GM18909 (cell line): ENCODE measurements around the gene NAGPA.

Source experiments
- ATAC-seq: cut with Tn5 transposase; IDR thresholded peaks from one replicate; pipeline ENCODE4 v1.9.1; 2021; ENCODE audit warnings: mild to moderate bottlenecking; ENCODE audit not compliant: unreplicated experiment, poor library complexity

The NAGPA gene

DNA sequence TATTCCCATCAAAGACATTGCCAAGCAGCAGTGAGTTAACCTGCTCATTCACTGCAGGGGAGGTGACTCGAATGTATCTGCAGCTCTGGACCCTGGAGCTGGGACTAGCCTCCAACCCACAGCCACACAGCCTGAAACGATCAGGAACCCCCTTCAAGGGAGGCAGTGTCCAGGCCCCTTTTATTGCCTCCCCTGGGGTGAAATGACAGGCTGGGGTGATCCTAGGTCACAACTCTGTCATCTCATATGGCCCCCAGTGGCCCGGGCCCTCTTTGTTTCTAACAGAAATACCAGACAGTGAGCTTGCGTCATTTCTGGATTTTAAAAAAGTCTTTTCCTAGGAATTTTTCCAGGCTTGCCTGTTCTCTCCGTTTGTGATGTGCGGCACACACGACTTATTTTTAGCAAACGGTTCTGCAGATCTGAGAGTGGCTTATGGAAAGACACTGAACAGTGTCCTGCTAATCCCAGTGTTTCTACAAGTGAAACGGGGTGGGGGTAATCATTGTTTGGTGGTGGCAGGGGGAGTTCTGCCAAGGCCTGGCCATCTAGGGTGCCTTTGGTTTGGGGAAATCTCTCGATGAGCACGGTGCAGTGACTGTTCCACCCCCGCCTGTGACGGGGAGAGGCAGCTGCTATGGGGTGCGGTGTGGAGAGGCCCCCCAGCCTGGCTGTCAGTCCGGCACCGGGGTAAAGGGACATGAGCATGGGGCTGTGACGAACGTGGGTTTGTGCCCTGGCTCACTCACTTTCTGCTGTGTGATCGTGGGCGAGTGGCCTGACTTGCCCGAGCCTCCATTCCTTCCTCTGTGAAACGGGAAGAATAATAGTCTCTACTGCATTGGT, 27.2 kb downstream of the NAGPA start:
- no peak for ATAC-seq

- no peak for ATAC-seq
Observed at GRCh38 chr16:5005916-5006315, 27.8 kb downstream of the NAGPA start.

DNA sequence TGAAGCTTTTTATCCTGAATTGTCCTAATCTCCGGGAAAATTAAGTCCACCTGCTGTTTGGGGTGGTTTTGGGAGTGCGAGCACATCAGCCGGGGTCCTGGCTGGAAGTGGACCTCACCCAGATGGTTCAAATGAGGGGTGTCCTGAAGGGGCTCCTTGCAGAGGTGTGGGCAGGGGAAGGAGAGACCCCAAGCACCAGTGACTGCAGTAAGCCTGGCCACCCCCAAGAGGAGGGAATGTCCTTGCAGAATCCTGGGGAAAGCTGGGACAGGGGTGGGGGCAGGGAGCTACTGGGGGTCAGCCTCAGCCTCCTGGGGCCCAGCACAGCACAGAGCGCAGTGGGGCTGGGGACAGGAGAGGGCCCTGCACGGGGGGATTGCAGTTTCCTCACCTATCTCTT, 29.4 kb downstream of the NAGPA start:
- ATAC-seq, result no peak

DNA sequence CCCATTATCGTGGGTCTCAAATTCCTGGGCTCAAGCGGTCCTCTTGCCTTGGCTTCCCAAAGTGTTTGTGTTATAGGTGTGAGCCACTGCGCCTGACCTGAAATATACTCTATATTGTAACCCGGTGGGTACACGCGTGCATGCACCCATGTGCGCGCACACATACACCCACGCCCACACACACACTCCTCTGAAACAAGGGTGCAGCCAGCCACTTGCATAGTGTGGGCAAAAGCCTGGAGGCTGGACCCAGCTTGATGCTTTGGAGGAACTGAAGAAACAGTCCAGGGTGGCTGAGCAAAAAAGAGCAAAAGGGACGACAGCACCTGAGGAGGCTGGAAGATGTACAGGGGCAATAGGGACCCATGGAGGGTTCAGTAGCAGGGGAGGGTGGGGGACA, 29.9 kb downstream of the NAGPA start:
- ATAC-seq, result no peak

DNA sequence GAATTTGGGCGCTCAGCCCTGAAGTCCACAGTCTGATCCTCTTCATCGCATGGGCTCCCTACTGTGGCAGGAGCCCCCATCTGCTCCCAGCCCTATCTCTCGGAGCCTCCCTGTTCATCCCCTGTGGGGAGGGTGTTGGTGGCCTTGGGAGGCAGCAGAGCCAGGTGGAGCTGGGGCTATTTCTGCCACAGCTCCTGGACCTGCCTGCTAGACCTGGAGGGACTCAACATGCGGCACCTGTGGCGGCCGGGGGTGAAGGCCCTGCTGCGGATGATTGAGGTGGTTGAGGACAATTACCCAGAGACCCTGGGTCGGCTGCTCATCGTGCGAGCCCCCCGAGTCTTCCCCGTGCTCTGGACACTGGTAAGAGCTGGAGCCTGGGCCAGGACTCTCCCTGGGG, 30.5 kb downstream of the NAGPA start:
- no peak for ATAC-seq

GRCh38 chr16:5002699-5003143, 31.0 kb downstream of the NAGPA start:
- ATAC-seq, result no peak

GRCh38 chr16:5001986-5002385, 31.7 kb downstream of the NAGPA start:
- ATAC-seq, result no peak

GRCh38 chr16:5001571-5001970, 32.2 kb downstream of the NAGPA start:
- ATAC-seq, result no peak

DNA sequence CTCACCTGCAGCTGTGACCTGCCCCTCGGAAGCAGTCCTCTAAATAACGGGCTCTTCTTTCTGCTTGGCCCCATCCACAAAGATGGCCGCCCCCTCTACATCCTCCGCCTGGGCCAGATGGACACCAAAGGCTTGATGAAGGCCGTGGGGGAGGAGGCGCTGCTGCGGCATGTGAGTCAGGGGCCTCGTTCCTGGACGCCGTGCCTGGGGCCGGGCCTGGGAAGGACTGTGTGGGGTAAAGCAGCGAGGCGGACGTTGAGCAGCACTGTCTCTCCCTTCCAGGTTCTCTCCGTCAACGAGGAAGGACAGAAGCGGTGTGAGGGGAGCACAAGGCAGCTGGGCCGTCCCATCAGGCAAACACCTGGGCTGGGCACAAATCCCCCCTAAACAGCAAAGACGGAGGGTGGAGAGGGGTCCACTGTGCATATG, 33.1 kb downstream of the NAGPA start:
- no peak for ATAC-seq

GRCh38 chr16:4994719-4995434, 38.9 kb downstream of the NAGPA start:
- no peak for ATAC-seq

DNA sequence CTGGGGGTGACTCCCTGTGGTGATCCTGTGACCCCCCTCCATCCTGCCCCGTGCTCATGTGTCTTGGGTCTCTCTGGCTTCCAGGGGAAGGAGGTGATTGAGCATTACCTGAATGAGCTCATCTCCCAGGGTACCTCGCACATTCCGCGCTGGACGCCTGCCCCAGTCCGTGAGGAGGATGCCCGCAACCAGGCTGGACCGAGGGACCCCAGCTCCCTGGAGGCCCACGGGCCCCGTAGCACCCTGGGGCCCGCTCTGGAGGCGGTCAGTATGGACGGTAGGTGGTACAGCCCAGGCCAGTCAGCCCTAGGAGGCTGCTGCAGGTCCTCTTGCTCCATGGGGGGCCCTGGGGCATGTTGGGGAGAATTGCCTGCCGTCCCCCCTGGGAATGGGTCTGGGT, 42.0 kb downstream of the NAGPA start:
- ATAC-seq, result no peak

DNA sequence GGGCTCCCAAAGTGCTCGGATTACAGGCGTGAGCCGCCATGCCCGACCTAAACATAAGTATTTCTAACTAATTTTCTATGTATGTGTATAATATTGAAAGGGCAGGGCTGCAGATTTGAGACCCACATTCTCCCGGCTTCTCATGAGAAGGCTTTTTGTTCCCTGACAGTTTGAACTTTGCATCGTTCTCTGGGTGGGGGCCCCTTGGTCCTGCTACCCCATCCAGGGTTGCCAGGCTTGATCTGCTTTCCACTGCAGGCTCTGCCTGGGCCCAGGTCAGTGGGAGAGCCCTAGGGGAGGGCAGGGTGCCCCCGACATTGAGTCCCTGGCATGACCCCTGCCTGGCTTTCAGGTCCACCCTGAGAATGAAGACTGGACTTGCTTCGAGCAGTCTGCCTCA, 43.3 kb downstream of the NAGPA start:
- no peak for ATAC-seq

GRCh38 chr16:4989391-4990006, 44.2 kb downstream of the NAGPA start:
- ATAC-seq, result no peak

- no peak for ATAC-seq
Observed at GRCh38 chr16:4988647-4989046, 45.1 kb downstream of the NAGPA start.

- no peak for ATAC-seq
Observed at GRCh38 chr16:4987580-4988374, 46.0 kb downstream of the NAGPA start.

GRCh38 chr16:4987250-4987579, 46.5 kb downstream of the NAGPA start:
- ATAC-seq, result no peak

GRCh38 chr16:4984174-4984990, 49.4 kb downstream of the NAGPA start:
- no peak for ATAC-seq

DNA sequence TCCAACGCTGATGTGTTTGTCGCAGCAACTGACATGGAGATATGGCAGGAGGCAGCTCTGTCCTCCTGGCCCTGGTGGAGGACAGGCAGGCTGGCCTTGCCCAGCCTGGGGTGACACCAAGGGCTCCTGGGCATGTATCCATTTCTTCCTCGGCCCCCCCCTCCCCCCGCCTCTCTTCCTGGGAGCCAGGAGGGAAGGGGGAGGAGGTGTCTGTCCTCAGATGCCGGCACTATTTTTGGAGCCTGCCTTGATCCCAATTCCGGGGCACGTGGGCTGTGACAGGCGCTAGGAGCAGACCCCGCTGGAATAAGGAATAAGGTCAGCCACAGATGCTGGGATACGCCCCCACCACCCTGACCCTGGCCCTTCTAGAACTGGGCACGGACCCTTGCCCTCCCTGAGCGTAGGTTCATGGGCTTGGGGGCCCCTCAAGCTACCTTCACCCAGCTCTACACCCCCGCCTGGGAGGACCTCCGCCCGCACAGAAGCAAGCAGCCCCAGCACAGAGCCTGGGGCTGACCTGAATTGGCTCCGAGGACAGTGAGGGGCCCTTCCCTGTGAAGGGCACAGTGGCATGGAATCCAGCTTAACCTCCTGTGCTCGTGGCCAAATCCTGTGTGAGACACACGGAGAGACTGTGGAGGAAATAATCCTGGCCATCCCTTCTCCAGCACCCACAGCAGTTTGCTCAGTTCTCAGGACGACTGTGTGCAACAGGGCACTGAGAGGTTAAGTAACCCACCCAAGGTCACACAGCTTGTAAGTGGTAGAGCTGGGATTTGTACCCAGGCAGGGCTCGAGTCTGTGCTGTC, 51.5 kb downstream of the NAGPA start:
- no peak for ATAC-seq

- ATAC-seq, result no peak
Observed at GRCh38 chr16:4981473-4981872, 52.3 kb downstream of the NAGPA start.
